Parathyroid adenoma (tissue), 2 donors: ENCODE measurements around the gene NOS1AP.

Experiments used
- H2AFZ ChIP-seq: fragments of 300-600 bp; sonication (generic); one replicate; pipeline ENCODE4 v1.7.0; 2017; ENCODE audit warnings: antibody characterized with exemption, mild to moderate bottlenecking
- H3K27ac ChIP-seq: fragments of 300-600 bp; sonication (generic); one replicate; pipeline ENCODE4 v1.7.0; 2017
- H3K27me3 ChIP-seq: fragments of 300-600 bp; sonication (generic); one replicate; pipeline ENCODE4 v1.7.0; 2017; ENCODE audit warnings: low read length; ENCODE audit not compliant: control insufficient read depth, insufficient read depth
- H3K36me3 ChIP-seq: fragments of 300-600 bp; sonication (generic); one replicate; pipeline ENCODE4 v1.7.0; 2017; ENCODE audit warnings: low read length; ENCODE audit not compliant: control insufficient read depth, insufficient read depth
- H3K4me1 ChIP-seq: fragments of 300-600 bp; sonication (generic); one replicate; pipeline ENCODE4 v1.7.0; 2017; ENCODE audit warnings: control low read depth
- H3K4me2 ChIP-seq: fragments of 300-600 bp; sonication (generic); one replicate; pipeline ENCODE4 v1.7.0; 2017; ENCODE audit warnings: low read length
- H3K4me3 ChIP-seq: fragments of 300-600 bp; sonication (generic); one replicate; pipeline ENCODE4 v1.7.0; 2017; ENCODE audit warnings: low read depth, low read length
- H3K79me2 ChIP-seq: fragments of 300-600 bp; sonication (generic); one replicate; pipeline ENCODE4 v1.7.0; 2017; ENCODE audit warnings: control low read depth
- H3K9ac ChIP-seq: fragments of 300-600 bp; sonication (generic); one replicate; pipeline ENCODE4 v1.7.0; 2017; ENCODE audit warnings: mild to moderate bottlenecking
- H3K9me3 ChIP-seq: fragments of 300-600 bp; sonication (generic); one replicate; pipeline ENCODE4 v1.7.0; 2017; ENCODE audit warnings: low read length; ENCODE audit not compliant: control insufficient read depth
- CTCF ChIP-seq: fragments of 300-600 bp; sonication (generic); IDR thresholded peaks from one replicate; pipeline ENCODE4 v1.7.0; 2017; ENCODE audit warnings: antibody characterized with exemption, mild to moderate bottlenecking
- donor health status: primary hyperparathyroidism.

NOS1AP gene

GRCh38 chr1:162135271-162135775 is 65.8 kb downstream of the NOS1AP start:
- no peak overlapping the region for H3K4me2 ChIP-seq
- no peaks in the 10 kb centered on the region for H3K4me1 ChIP-seq
- no peak overlapping the region for H2AFZ ChIP-seq
- H3K79me2 ChIP-seq: no peaks in the 10 kb centered on the region
- no peak overlapping the region for H3K9ac ChIP-seq
- H3K27ac ChIP-seq: no peak overlapping the region
- no peak for TF ChIP-seq CTCF
- no peaks in the 10 kb centered on the region for H3K36me3 ChIP-seq
- H3K9me3 ChIP-seq: no peaks in the 10 kb centered on the region
- no peak overlapping the region for H3K4me3 ChIP-seq
- no peaks in the 10 kb centered on the region for H3K27me3 ChIP-seq

- H3K27ac ChIP-seq: no peak overlapping the region
- no peak overlapping the region for H3K9ac ChIP-seq
- no peaks in the 10 kb centered on the region for H3K36me3 ChIP-seq
- no peaks in the 10 kb centered on the region for H3K9me3 ChIP-seq
- no peaks in the 10 kb centered on the region for H3K79me2 ChIP-seq
- H3K4me1 ChIP-seq: no peaks in the 10 kb centered on the region
- H3K4me3 ChIP-seq: no peak overlapping the region
- no peak overlapping the region for H3K4me2 ChIP-seq
- TF ChIP-seq CTCF: no peak
- H3K27me3 ChIP-seq: no peaks in the 10 kb centered on the region
- H2AFZ ChIP-seq: no peak overlapping the region
Measured at GRCh38 chr1:162136760-162137159, 67.3 kb downstream of the NOS1AP start.

- Histone ChIP-seq H3K4me3 (no peak overlapping the region), H3K27me3 (no peaks in the 10 kb centered on the region), H2AFZ (no peak overlapping the region), H3K27ac (no peak overlapping the region), H3K9me3 (no peaks in the 10 kb centered on the region), H3K79me2 (no peaks in the 10 kb centered on the region), H3K9ac (no peak overlapping the region), H3K4me1 (no peaks in the 10 kb centered on the region), H3K4me2 (no peak overlapping the region), H3K36me3 (no peaks in the 10 kb centered on the region)
- TF ChIP-seq CTCF: no peak
Measured at GRCh38 chr1:162137179-162137960, 67.9 kb downstream of the NOS1AP start.

GRCh38 chr1:162138112-162138511 is 68.6 kb downstream of the NOS1AP start:
- H3K4me2 ChIP-seq: no peak overlapping the region
- no peak overlapping the region for H2AFZ ChIP-seq
- H3K4me1 ChIP-seq: no peaks in the 10 kb centered on the region
- H3K27ac ChIP-seq: no peak overlapping the region
- H3K9ac ChIP-seq: no peak overlapping the region
- no peaks in the 10 kb centered on the region for H3K27me3 ChIP-seq
- no peaks in the 10 kb centered on the region for H3K9me3 ChIP-seq
- H3K36me3 ChIP-seq: no peaks in the 10 kb centered on the region
- no peaks in the 10 kb centered on the region for H3K79me2 ChIP-seq
- no peak overlapping the region for H3K4me3 ChIP-seq
- no peak for TF ChIP-seq CTCF
